CD4-positive, alpha-beta T cell treated with Interleukin-2 at 100 ng/mL for 4 hours (primary cell): ENCODE measurements around the gene MSH3.
"Not testable (repeated sequence)": the region's sequence is repeated elsewhere in the genome, so short reads cannot be mapped to it uniquely, and the experiment has no call there.

Experiments
- DNase-seq: peaks from one replicate; pipeline ENCODE4 v3.0.0-alpha.2; 2020; ENCODE audit warnings: low spot score

Gene MSH3

DNA sequence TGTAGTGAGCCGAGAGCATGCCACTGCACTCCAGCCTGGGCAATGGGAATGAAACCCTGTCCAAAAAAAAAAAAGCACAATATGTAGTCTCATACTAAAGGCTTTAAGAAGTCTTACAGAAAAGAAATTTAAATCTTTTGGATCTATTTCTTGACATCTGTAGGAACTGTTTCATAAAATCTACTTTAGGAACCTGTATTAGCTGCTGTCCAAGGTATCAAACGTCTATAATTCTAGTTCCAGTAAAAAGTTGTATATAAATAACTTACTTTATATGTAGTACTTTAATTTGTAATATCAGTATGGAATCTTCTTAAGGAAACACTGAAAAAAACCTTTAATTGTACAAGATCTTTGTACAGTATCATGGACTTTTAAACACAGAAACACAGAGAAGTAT, 199.0 kb downstream of the MSH3 start:
- no peak for DNase-seq

DNA sequence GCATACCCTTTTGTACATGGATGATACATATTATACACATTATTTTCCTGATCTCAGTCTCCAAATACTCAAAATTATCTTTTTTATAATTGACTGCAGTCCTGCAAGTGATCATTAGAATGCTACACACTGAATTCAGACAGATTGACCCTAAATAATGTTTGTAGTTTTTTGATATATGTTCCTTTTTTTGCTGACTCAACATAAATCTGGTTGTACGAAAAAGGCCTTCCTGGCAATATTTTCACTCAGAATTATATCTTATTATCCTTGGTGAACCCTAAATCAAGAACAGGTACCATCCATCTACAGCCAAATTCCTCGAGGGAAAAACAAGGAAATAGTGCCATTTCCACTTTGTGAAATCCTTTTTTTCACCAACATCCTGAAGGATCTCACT, 200.1 kb downstream of the MSH3 start:
- DNase-seq, result no peak

DNA sequence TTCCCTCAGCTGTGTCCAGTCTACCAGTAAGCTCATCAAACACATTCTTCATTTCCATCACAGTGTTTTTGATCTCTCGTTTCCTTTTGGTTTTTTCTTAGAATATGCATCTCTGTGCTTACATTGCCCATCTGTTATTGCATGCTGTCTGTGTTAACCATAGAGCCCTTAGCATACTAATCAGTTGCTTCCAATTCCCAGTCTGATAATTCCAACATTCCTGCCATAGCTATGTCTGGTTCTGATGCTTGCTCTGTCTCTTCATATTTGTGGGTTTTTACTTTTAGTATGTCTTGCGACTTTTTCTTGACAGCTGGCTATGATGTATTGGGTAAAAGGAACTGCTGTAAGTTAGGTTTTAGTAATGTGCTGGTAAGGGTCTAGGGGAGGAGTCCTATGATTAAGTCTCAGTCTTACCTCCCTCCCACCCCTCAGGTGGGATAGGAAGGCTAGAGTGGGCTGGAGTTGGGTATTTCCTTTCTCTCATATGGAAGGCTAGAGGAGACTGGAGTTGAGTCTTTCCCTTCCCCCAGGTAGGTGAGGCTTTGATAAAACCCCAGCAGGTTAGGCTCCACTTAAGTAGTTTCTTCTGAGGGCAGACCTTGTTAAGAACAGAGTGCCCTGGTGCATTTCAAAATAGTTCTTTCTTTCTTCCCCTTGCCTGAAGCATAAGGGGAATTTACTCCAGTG, 206.6 kb downstream of the MSH3 start:
- no peak for DNase-seq

DNA sequence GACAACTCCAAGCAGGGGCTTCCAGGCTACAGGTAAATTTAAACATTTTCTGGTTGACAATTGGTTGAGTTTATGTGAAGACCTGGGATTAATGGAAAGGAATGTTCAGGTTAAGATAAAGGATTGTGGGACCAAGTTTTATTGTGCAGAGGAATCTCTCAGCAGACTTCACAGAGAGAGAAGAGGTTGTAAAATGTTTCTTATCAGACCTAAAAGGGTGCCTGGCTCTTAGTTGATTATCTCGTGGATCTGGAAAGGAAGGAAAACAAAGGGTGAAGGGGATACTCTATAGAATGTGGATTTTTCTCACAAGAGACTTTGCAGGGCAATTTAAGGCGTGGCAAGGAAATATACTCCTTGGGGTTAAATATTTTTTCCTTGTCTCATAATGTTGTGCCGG, 209.3 kb downstream of the MSH3 start:
- no peak for DNase-seq

DNA sequence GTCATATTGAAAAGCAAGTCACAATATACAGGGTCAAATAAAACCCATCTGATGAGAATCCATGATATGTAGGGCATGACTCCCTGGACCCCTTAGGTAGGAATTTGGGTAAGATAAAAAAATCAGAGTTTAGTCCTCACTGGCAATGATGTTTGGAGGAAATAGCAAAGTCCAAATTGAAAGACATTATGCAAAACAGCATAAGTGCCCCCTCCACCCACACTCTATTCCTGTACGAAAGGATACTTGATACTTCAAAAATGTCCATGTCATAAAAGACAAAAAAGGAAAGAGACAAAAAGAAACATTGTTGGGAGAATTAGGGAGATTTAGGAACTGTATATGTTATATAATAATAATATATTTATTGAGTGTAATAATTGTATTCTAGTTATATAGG, 209.7 kb downstream of the MSH3 start:
- DNase-seq, result no peak

DNA sequence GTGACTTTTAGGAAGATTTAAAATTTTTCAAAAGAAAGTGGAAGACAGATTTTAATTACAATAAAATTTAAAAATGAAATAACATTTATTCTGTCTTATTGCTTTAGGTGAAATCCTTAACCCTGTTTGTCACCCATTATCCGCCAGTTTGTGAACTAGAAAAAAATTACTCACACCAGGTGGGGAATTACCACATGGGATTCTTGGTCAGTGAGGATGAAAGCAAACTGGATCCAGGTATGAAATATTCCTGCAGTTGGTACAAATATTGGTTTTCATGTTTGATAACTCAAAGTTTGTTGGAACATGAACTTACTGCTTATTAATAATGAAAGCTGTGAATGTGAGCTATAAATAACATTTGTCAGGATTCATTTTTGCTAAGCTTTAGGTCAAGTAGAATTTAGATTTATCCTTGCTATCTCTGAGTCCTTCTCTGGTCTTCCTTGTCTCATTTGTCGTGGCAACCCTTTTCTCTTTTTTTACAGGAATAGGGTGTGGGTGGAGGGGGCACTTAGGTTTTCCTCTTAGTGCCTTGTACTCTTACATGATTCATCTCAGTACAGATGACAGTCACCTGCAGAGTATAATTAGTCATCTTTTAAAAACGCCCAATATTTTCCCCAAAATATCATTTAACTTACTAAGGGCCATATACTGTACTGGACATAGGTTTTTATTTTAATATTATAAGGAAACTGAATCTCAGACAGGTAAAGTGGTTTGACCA, 210.4 kb downstream of the MSH3 start:
- no peak for DNase-seq

DNA sequence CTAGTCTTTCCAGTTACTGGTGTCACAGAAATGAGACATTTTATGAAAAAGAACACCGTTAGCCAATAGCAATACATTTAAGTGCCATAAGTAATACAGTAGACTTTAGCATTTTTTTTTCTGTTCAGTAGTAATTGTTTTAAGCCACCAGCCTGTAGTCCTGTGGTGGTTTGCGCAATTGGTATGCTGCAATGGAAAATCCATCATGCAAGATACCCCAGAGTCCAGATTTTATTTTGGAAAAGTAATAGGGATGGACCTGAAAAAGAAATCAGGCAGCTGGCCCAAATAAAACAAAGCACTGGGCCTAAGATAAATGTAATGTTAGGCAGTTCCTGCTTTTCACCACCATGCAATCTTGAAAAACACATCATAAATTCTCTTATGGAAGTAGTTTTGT, 211.1 kb downstream of the MSH3 start:
- no peak for DNase-seq

DNA sequence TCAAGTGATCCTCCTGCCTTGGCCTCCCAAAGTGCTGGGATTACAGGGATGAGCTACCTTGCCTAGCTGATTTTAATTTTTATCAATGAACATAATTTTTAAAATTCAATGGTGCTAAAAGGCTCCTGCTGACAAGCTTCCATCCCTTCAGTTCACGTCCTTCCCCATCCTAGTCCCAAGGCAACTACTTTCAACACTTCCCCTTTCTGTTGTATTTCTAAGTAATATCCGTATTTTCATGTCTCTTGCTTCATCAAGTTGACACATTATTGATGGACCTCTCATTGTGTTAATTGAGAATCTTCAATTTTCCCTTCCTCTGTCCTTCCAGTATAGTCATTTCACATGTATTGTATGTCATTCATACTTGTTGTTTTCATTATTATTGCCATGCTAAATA, 211.9 kb downstream of the MSH3 start:
- no peak for DNase-seq

DNA sequence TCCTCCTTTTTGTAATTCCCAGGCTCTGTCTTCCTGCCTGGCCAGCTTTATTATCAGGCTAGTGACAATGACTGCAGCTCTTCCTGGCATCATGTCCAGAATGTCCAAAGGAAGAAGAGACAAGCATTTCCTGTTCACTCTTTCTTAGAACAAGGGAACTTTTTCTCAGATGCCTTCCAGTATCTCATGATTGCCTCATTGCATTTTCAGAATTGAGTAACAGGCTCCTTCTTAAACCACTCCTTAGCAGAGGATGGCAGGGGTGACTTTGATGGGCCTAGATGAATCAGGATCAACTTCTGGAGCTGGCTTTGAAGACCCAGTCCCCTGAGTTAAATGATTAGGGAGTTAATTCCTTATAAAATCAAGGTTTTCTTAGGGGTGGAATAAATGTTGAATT, 212.8 kb downstream of the MSH3 start:
- no peak for DNase-seq

DNA sequence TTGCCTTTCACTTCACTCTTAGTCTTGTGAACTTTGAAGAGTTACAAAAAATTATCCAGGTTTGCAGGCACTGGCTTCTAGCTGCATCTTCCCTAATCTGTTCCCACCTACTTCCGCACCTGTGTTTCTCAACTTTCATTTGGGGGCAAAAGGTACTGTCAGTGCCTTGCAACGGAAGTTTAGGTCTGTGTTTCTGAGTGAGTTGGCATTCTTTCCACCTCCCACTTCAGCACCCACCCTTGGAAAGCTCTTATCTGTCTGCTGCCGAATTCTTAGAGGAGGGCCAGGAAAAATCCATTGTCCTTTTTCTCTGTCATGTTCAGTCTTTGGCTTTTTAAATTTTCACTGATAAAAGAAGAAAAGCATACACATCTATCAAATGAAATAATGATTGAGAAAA, 216.0 kb downstream of the MSH3 start:
- no peak for DNase-seq

DNA sequence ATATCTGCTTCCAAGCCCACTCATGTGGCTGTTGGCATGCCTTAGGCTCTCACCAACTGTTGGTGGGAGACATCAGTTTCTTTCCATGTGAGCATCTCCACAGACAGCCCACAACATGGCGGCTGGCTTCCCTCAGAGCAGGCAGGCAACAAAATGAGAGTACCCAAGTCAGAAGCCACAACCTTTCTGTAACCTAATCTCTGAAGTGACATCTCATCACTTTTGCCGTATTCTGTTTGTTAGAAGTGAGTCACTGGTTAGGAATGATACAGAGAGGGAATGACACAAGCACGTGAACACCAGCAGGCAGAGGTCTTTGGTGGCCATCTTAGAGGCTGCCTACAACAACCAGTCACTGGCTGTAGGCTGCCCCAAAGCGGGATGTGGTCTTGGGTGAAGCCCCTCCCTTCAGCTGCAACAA, 217.1 kb downstream of the MSH3 start:
- no peak for DNase-seq

DNA sequence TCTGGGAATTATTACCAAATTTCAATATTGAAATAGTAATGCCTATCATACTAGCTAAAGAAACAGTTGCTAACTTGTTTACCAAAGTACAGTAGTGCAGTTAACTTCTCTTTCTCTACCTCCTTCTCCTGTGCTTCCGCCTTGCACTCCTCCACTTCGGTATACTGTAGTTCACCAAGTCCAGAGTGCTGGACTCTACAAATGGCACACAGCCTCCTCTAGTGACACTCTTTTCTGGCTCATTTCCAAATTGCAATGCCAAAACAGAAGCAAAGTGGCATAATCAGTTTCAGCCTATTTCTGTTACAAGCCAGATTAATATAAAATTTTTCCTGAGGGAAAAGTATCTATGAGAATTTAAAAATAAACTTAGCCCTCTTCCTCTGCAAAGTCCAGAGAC, 219.7 kb downstream of the MSH3 start:
- no peak for DNase-seq

DNA sequence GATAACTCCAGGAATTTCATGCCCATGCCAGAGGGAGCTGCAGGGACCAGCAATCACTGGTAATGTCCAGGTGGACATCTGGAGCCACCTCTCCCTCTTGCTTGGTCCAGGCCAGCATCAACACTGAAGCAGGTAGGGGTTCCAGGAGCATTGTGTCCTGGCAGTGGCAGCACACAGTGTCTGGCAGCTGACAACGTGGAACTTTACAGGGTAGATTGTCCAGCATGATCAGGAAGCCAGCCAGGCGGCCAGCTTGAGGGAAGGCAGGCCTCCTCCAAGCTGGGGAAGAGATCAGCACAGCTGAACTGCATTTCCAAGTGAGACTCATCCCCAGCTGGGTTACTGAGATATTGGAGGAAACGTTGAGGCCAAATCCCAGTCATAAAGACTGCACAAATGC, 223.1 kb downstream of the MSH3 start:
- DNase-seq, result no peak

DNA sequence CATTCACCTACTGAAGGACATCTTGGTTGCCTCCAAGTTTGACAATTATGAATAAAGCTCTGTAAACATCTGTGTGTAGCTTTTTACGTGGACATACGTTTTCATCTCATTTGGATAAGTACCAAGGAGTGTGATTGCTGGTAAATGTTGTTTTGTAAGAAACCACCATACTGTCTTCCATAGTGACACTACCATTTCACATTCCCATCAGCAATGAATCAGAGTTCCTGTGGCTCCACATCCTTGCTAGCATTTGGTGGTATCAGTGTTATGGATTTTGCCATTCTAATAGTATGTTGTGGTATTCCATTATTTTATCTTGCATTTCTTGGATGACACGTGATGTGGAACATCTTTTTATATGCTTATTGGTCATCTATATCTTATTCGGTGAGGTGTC, 227.3 kb downstream of the MSH3 start:
- DNase-seq, result no peak

DNA sequence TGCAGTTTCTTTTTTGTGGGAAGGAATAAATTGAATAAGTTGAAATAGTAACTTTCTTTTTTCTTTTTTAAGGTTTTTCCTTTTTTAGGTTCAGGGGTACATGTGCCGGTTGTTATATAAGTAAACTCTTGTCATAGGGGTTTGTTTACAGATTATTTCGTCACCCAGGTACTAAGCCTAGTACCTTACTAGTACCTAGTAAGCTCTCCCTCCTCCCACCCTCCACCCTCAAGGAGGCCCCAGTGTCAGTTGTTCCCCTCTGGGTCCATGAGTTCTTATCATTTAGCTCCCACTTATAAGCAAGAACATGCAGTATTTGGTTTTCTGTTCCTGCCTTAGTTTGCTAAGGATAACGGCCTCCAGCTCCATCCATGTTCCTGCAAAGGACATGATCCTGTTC, 228.9 kb downstream of the MSH3 start:
- not testable (repeated sequence) for DNase-seq

DNA sequence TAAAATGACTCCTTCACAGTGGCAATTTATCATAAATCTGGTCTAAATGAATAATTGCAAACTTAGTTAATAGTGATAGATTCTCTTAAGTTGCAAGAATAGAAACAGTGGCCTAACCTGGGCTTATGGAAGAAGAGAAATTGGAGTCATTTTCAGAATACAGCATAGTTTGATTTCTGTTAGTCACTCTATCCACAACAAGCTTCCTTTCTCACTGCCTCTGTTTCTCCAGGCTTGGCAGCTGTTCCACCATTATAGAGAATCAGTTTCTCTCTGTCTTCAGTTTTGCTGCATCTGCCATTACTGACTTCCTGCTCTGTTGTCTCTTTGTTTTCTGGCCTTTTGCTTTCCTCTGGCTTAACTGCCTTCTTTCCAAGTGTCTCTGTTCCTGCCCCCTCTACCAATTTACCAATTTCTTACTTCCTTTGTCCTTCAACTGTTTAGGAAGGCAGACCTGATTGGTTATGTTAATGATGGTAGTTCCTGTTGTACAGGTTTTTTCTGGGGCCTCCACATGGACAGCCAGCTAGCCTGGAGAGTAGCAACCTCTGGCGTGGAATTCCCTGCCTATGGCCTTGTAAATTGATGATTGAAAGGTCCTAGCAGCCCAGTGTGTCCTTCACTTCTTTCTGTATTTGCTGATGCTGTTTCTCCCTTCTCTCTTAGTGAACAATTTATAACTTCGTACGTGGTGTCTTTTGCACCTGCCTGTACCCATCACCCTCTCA, 229.8 kb downstream of the MSH3 start:
- no peak for DNase-seq

DNA sequence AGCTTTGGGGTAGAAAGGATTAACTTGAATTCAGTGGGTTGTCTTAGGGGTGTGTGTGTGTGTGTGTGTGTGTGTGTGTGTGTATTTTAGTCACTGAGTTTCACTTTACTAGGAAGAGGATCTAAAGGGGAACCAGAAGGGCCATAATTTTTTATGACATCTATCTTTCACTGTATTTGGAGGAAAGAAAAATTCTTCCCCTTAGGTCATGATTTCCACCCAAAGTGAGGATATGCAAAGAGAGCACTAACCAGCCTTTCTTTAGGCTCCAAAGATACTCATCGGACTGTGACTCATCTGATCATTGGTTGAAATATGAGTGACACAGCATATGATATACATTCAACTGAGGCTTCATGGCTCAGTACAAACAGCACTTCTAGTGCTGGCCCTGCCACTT, 230.5 kb downstream of the MSH3 start:
- no peak for DNase-seq

DNA sequence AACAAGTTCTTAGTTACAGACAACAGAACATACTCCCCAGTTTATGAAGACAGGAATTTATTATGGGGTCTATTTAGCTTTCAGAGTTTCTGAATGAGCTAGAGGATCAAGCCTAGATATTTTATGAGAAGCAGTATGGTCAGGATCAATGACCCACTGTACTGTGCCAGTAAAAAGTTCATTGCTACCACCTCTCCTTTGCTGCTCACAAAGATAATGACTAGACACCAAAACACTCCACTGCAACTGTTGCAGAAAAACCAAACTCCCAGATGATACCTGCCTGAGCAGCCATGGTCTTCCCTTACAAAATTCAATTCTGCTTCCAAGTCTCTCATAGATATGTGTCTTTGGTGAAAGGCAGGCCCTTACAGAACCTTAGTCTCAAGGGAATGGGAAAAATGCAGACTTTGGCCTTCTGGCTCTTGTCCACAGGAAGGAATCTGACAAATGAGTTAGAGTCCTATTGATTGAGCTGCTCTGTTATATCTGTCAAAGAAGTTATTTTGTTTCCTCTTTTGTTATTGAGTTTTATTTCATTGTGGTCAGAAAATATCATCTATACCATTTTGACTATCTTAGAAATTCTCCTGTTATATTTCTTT, 231.0 kb downstream of the MSH3 start:
- no peak for DNase-seq

DNA sequence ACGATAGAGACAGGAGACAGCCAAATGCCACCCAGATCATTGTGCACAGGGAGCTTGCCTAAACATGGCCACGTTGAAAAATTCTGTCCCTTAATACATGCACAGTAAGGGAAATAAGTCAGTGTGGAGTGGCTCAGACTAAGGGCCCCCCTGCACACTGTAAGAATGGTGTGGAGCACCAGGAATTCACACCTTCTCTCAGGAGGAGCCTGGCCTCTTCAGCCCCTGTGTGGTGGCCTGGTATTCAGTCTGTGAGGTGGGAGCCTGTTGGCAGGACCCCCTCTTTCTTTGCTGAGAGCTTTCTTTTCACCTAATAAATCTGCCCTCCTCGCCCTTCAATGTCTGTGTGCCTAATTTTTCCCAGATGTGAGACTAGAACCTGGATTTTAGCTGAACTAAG, 239.6 kb downstream of the MSH3 start:
- DNase-seq, result no peak

DNA sequence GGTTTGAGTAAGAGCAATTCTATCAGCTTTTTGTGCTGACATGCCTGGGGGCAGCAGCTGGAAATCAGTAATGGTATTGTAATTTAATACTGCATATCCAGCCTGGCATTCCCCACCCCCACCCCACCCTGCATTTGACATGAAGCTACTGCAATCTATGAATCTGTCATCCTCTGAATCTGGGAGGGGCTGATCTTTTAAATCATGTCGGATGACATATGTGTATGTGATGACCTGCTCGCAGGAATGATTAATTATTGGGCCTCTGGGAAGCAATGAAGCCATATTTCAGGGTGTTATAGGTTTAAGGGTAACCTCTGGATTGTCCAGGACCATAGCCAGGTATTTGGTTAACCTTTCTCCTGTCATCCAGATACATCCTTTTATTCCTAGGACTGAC, 241.1 kb downstream of the MSH3 start:
- DNase-seq, result no peak

DNA sequence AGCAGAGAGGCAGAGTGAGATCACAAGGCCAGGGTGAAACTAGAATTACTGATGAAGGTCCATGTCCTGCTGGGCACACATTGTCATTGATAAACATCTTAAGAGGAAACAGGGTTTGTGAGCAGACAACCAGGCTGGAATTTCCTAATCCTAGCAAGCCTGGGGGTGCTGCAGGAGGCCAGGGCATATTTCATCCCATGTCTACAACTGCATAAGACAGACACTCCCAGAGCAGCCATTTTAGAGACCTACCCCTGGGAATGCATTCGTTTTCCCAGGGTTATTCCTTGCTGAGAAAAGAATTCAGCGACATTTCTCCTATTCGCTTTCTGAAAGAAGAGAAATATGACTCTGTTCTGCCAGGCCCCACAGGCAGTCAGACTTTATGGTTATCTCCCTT, 248.2 kb downstream of the MSH3 start:
- not testable (repeated sequence) for DNase-seq

DNA sequence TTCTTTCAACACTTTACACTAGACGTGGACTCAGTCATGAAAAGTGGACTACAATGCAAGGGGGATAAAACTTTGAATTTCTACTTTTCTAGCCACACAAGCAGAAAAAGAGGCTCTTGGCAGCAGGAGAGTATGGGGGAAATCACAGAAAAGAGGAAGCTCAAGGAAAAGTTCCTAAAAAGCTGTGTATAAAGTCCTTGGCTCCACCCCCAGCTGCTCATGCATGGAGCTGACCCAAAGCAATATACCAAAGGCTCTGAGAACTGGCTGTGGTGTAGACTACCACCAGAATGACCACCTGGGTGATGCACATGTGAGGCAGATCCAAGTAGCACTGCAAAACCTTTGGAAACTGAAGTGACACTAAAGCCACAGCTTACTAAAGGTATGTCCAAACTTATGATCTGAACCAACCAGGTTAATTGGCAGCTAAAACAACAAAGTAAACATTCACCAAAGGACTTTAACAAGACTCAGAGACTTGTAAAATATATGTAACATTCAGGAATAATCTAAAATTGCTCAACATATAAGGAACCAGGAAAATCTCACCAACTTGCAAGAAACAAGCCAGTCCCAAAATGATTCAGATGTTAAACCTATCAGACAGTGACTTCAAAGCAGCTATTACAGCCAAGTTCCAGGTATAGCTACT, 250.2 kb downstream of the MSH3 start:
- DNase-seq, result no peak
